Activated T-cell treated with anti-CD3 and anti-CD28 coated beads, Interleukin-2, amount 50 U/mL, for 72 hours (primary cell): ENCODE results near the gene TBL1XR1. TPM values are rescaled to one million over a fixed set of nuclear protein-coding genes. Genes with fewer than 3 reads are reported as not detected.
"Not testable (repeated sequence)": the region's sequence is repeated elsewhere in the genome, so short reads cannot be mapped to it uniquely, and the experiment has no call there.

ENCODE experiments used
- ATAC-seq, 2 donors: fragments of 150-1000 bp; cut with Tn5 transposase; replicated peaks in 1 of 2; 2 replicates each; pipeline ENCODE4 v1.10.0; 2021; ENCODE audit warnings: moderate library complexity in 2 of 2, mild to moderate bottlenecking in 1 of 2
- DNase-seq, 2 donors: peaks; one replicate each; pipeline ENCODE4 v3.0.0; 2021 to 2022; ENCODE audit warnings: mixed read lengths in 1 of 2
- H3K27ac Mint-ChIP-seq: one replicate; pipeline ENCODE4 v1.8.0; 2022; ENCODE audit warnings: mild to moderate bottlenecking, moderate library complexity, mixed read lengths
- H3K27me3 Mint-ChIP-seq: one replicate; pipeline ENCODE4 v1.8.0; 2022; ENCODE audit warnings: low read depth, mixed read lengths
- H3K36me3 Mint-ChIP-seq, 2 donors: one replicate each; pipeline ENCODE4 v1.8.0; 2022; ENCODE audit warnings: mixed read lengths in 2 of 2, mild to moderate bottlenecking in 1 of 2; ENCODE audit not compliant: insufficient read depth in 2 of 2
- H3K4me1 Mint-ChIP-seq: one replicate; pipeline ENCODE4 v1.8.0; 2022; ENCODE audit warnings: low read depth, mixed read lengths
- H3K4me3 Mint-ChIP-seq, 2 donors: one replicate each; pipeline ENCODE4 v1.8.0; 2022; ENCODE audit warnings: mild to moderate bottlenecking in 2 of 2, mixed read lengths in 2 of 2, moderate library complexity in 2 of 2
- H3K9me3 Mint-ChIP-seq, 2 donors: one replicate each; pipeline ENCODE4 v1.8.0; 2022; ENCODE audit warnings: mixed read lengths in 2 of 2
- total RNA-seq, 2 donors: library from RNA; stranded (reverse); gene quantifications; one replicate each; pipeline ENCODE4 v1.2.3, GENCODE V29; 2022

Gene TBL1XR1
- total RNA-seq, 2 donors from 2014 or later = 179 to 240 TPM

GRCh38 chr3:177141471-177141870 lies 55.8 kb downstream of the TBL1XR1 start:
- Mint-ChIP-seq H3K27ac (no peak overlapping the region), H3K27me3 (no peaks in the 10 kb centered on the region), H3K4me1 (peaks cover 93% of the 10 kb centered on the region), H3K9me3 (no peaks in the 10 kb centered on the region), H3K4me3 (peak overlapping the region in 1 of 2 donors; percentile 58), H3K36me3 (no peaks in the 10 kb centered on the region)
- no peak for ATAC-seq
- no peak for DNase-seq

GRCh38 chr3:177139220-177139619 lies 58.1 kb downstream of the TBL1XR1 start:
- H3K27me3 Mint-ChIP-seq, ATAC-seq, H3K36me3 Mint-ChIP-seq, H3K9me3 Mint-ChIP-seq: not testable (repeated sequence)
- Mint-ChIP-seq H3K4me1 (peaks cover 83% of the 10 kb centered on the region), H3K4me3 (peak overlapping the region; percentile 48 to 63), H3K27ac (peak overlapping the region; percentile 9)
- DNase-seq = peak in 1 of 2 donors; percentile 18

DNA sequence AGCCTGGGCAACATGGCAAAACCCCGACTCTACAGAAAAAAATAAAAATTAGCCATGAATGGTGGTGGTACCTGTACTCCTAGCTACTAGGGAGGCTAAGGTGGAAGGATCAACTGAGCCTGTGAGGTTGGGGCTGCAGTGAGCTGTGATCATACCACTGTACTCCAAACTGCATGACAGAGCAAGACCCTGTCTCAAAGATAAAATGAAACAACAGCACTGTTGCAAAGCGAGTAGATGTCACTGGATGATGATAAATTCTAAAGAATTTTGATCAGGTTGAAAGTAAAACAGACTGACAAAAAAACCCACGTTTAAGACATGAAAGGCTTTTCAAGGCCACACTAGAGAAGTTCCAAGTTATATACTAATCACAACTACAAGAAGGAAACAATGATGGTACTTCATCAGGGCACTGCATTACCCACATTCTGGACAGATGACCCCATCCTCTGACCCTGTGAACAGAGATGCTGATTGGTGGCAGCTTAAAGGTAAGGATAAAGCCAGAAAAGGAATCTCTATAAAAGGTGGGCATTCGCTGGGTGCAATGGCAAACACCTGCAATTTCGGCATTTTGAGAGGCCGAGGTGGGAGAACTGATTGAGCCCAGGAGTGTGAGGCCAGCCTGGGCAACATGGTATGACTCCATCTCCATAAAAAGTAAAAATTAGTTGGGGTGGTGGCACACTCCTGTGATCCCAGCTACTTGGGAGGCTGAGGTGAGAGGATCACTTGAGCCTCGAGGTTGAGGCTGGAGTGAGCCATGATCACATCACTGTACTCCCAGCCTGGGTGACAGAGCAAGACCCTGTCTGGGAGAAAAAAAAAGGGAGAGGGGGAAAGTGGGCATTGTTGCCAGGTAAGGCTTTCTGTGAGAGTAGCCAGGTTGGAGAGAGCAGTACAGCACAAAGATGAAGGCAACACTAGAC lies 59.2 kb downstream of the TBL1XR1 start:
- no peak for DNase-seq
- no peaks in the 10 kb centered on the region for H3K27me3 Mint-ChIP-seq
- no peaks in the 10 kb centered on the region for H3K9me3 Mint-ChIP-seq
- peaks cover 0 to 7% of the 10 kb centered on the region in 2 donors for H3K36me3 Mint-ChIP-seq
- peak overlapping the region; percentile 63 to 66 for H3K4me3 Mint-ChIP-seq
- H3K27ac Mint-ChIP-seq = peak overlapping the region; percentile 81
- H3K4me1 Mint-ChIP-seq = peaks cover 83% of the 10 kb centered on the region
- peak; percentile 61 to 62 for ATAC-seq

GRCh38 chr3:177136741-177137140 lies 60.5 kb downstream of the TBL1XR1 start:
- DNase-seq (no peak), ATAC-seq (no peak)
- Mint-ChIP-seq H3K9me3 (no peaks in the 10 kb centered on the region), H3K4me3 (no peak overlapping the region), H3K4me1 (peaks cover 87% of the 10 kb centered on the region), H3K36me3 (peaks cover 0 to 10% of the 10 kb centered on the region in 2 donors), H3K27ac (no peak overlapping the region), H3K27me3 (no peaks in the 10 kb centered on the region)

DNA sequence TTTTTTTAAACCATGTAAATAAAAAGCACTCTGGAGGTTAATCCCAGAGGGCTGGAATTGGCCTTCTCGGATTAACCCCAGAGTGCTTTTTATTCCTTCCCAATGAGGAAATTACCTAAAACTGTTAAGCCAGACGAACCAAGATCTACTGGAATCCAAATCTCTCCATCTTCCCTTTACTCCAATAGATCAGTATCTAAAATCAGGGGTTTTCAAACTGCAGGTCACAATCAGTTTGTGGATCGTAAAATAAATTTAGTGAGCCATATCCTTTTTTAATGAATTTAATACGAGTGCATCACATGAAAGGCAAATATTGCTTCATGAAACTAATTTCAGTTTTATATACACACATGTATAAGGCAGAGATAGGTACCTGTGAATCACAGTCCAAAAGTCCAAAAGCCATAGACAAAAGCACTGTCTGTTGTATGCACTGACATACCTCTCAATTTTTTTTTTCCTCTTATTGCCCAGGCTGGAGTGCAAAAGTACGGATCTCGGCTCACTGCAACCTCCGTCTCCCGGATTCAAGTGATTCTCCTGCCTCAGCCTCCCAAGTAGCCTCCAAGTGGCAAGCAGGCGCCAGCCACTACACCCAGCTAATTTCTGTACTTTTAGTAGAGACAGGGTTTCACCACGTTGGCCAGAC lies 61.3 kb downstream of the TBL1XR1 start:
- no peak overlapping the region for H3K27ac Mint-ChIP-seq
- DNase-seq (no peak), ATAC-seq (no peak)
- H3K9me3 Mint-ChIP-seq = no peaks in the 10 kb centered on the region
- peaks cover 0 to 11% of the 10 kb centered on the region in 2 donors for H3K36me3 Mint-ChIP-seq
- H3K4me3 Mint-ChIP-seq = no peak overlapping the region
- no peaks in the 10 kb centered on the region for H3K27me3 Mint-ChIP-seq
- peaks cover 86% of the 10 kb centered on the region for H3K4me1 Mint-ChIP-seq

- ATAC-seq (no peak), DNase-seq (no peak)
These were observed 62.5 kb downstream of the TBL1XR1 start for GRCh38 chr3:177134816-177135210.

DNA sequence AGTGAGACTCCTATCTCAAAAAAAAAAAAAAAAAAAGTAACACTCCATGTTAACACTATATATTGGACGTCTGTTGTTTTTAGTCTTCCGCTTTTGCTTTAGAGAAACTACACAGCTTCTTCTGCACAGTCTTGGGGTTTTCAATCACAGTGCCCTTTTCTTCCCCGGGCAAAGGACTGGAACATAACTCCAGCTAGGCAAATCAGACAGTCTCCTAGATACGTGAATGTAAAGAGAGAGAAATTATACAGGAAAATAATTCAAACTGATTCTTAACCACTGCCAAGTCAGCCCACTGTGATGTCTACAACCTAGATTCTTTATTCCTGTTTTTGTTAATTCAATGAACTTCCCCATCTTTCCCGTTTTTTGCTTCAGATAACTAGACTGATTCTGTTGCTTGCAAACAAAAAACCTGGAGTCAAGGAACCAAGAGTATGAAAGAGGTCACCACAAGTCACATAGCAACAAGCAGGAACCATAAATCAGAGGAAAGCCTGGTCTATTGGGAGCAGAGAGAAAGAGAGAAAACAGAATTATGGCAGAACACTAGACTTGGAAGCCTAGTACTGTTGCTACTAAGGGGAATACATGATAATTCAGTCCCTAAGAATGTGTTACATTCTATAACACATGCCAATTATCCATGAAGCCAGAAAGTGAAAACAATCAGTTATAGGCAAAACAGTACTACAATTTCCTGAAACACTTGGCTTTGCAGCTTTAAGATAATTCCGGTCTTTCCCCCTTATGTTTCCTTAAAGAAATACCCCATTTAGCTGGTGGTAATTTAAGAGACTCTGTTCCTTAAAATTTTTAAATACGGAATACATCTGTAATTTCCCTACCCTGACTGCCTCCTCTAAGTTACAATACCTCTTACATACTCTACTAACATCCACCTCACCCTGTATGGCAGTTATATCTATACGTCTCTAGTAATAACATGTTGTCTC lies 63.1 kb downstream of the TBL1XR1 start:
- H3K4me1 Mint-ChIP-seq = peaks cover 78% of the 10 kb centered on the region
- H3K9me3 Mint-ChIP-seq = no peaks in the 10 kb centered on the region
- no peak overlapping the region for H3K4me3 Mint-ChIP-seq
- H3K27ac Mint-ChIP-seq = no peak overlapping the region
- ATAC-seq = no peak
- H3K36me3 Mint-ChIP-seq = peaks cover 0 to 14% of the 10 kb centered on the region in 2 donors
- DNase-seq = no peak
- H3K27me3 Mint-ChIP-seq = no peaks in the 10 kb centered on the region

More at GRCh38 chr3:177134816-177135210, 62.5 kb downstream of the TBL1XR1 start:
- Mint-ChIP-seq H3K27me3 (no peaks in the 10 kb centered on the region), H3K4me3 (no peak overlapping the region), H3K4me1 (peaks cover 83% of the 10 kb centered on the region), H3K27ac (no peak overlapping the region), H3K9me3 (no peaks in the 10 kb centered on the region), H3K36me3 (peaks cover 0 to 14% of the 10 kb centered on the region in 2 donors)

- peaks cover 79% of the 10 kb centered on the region for H3K4me1 Mint-ChIP-seq
- H3K27me3 Mint-ChIP-seq = no peaks in the 10 kb centered on the region
- DNase-seq = no peak
- H3K36me3 Mint-ChIP-seq = peaks cover 1 to 14% of the 10 kb centered on the region in 2 donors
- no peaks in the 10 kb centered on the region for H3K9me3 Mint-ChIP-seq
- ATAC-seq = no peak
- H3K4me3 Mint-ChIP-seq = no peak overlapping the region
- H3K27ac Mint-ChIP-seq = no peak overlapping the region
These were observed 65.2 kb downstream of the TBL1XR1 start for GRCh38 chr3:177131927-177132636.

- DNase-seq = no peak
- no peak for ATAC-seq
- peak overlapping the region; percentile 17 for H3K27ac Mint-ChIP-seq
- peaks cover 3 to 9% of the 10 kb centered on the region in 2 donors for H3K36me3 Mint-ChIP-seq
- H3K9me3 Mint-ChIP-seq = no peaks in the 10 kb centered on the region
- H3K27me3 Mint-ChIP-seq = no peaks in the 10 kb centered on the region
- H3K4me1 Mint-ChIP-seq = peaks cover 87% of the 10 kb centered on the region
- H3K4me3 Mint-ChIP-seq = no peak overlapping the region
These were observed 70.3 kb downstream of the TBL1XR1 start for GRCh38 chr3:177127008-177127407.

GRCh38 chr3:177126015-177126773 lies 71.1 kb downstream of the TBL1XR1 start:
- H3K27ac Mint-ChIP-seq = no peak overlapping the region
- H3K4me1 Mint-ChIP-seq = peaks cover 85% of the 10 kb centered on the region
- DNase-seq (no peak), ATAC-seq (no peak)
- H3K4me3 Mint-ChIP-seq = no peak overlapping the region
- H3K27me3 Mint-ChIP-seq = no peaks in the 10 kb centered on the region
- peaks cover 3 to 9% of the 10 kb centered on the region in 2 donors for H3K36me3 Mint-ChIP-seq
- no peaks in the 10 kb centered on the region for H3K9me3 Mint-ChIP-seq

DNA sequence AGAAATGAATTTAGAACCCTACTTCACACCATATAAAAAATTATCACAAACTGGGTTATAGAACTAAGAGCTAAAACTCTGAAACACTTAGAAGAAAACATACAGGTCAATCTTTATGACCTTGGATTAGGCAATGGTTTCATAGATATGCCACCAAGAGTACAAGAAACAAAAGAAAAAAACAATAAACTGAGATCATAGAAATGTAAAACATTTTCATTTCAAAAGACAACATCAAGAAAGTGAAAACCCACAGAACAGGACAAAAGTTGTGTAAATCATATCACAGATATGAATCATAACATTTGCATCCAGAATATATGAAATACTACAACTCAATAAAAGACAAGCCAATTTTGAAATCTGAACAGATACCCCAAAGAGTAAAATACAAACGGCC lies 72.4 kb downstream of the TBL1XR1 start:
- Mint-ChIP-seq H3K27me3 (no peaks in the 10 kb centered on the region), H3K9me3 (no peaks in the 10 kb centered on the region), H3K4me3 (peak overlapping the region; percentile 20 to 44), H3K36me3 (peaks cover 3 to 8% of the 10 kb centered on the region in 2 donors), H3K27ac (peak overlapping the region; percentile 61), H3K4me1 (peaks cover 81% of the 10 kb centered on the region)
- ATAC-seq = peak; percentile 61 to 62
- DNase-seq = no peak
